CD14-positive monocyte (primary cell): ENCODE measurements around the gene CAMSAP2. TPM values are rescaled to one million over a fixed set of nuclear protein-coding genes. Genes with fewer than 3 reads are reported as not detected.

Source experiments
- DNase-seq, 3 donors: peaks; one replicate each; pipeline ENCODE4 v3.0.0-alpha.2; 2011 to 2022
- H2AFZ ChIP-seq: 2 replicates; pipeline ENCODE4 v1.6.0; 2012; ENCODE audit warnings: mild to moderate bottlenecking, low read depth, low read length, inconsistent platforms; ENCODE audit not compliant: insufficient read depth, poor library complexity, severe bottlenecking
- H3K27ac ChIP-seq, 2 donors: 1 replicate in 1 of 2; 2 replicates in 1 of 2; pipeline ENCODE4 v1.5.1; 2012 to 2013; ENCODE audit warnings: low read length in 2 of 2, control low read depth in 1 of 2, inconsistent platforms in 1 of 2, low read depth in 1 of 2, mild to moderate bottlenecking in 1 of 2
- H3K27me3 ChIP-seq, 2 donors: one replicate each; pipeline versions ENCODE4 v1.6.0 to v1.6.1; 2011 to 2013; ENCODE audit warnings: low read length in 2 of 2; ENCODE audit not compliant: control insufficient read depth in 2 of 2, insufficient read depth in 2 of 2
- H3K36me3 ChIP-seq, 2 donors: replicated peaks in 1 of 2; 1 replicate in 1 of 2; 2 replicates in 1 of 2; pipeline versions ENCODE4 v1.5.1 to v1.6.1; 2012 to 2013; ENCODE audit warnings: low read length in 2 of 2, control low read depth in 1 of 2, inconsistent platforms in 1 of 2, mild to moderate bottlenecking in 1 of 2; ENCODE audit not compliant: insufficient read depth in 2 of 2, control insufficient read depth in 1 of 2
- H3K4me1 ChIP-seq, 2 donors: 1 replicate in 1 of 2; 2 replicates in 1 of 2; pipeline versions ENCODE4 v1.5.1 to v1.6.1; 2012 to 2013; ENCODE audit warnings: low read length in 2 of 2, control low read depth in 1 of 2, inconsistent platforms in 1 of 2, mild to moderate bottlenecking in 1 of 2, moderate library complexity in 1 of 2; ENCODE audit not compliant: insufficient read depth in 2 of 2, control insufficient read depth in 1 of 2
- H3K4me2 ChIP-seq: replicated peaks from 2 replicates; pipeline ENCODE3; 2012; ENCODE audit warnings: low read length, moderate library complexity, mild to moderate bottlenecking; ENCODE audit not compliant: poor library complexity, severe bottlenecking; ENCODE audit errors: extremely low read depth
- H3K4me3 ChIP-seq, 3 experiments: fragments of 200-600 bp in 1 of 3; sonication (generic) in 1 of 3; replicated peaks in 1 of 3; 1 replicate in 2 of 3; 2 replicates in 1 of 3; pipeline ENCODE4 v1.5.1; 2011 to 2013; ENCODE audit warnings: low read length in 3 of 3, mild to moderate bottlenecking in 3 of 3, control low read depth in 2 of 3, low read depth in 2 of 3, inconsistent platforms in 1 of 3, moderate library complexity in 1 of 3
- H3K79me2 ChIP-seq: 2 replicates; pipeline ENCODE4 v1.6.0; 2012; ENCODE audit warnings: mild to moderate bottlenecking, control low read depth, inconsistent platforms, low read length, moderate library complexity; ENCODE audit not compliant: insufficient read depth
- H3K9ac ChIP-seq: 2 replicates; pipeline ENCODE4 v1.6.0; 2017; ENCODE audit warnings: low read length, mild to moderate bottlenecking; ENCODE audit not compliant: insufficient read depth, poor library complexity, severe bottlenecking
- H3K9me3 ChIP-seq, 2 donors: replicated peaks in 1 of 2; 1 replicate in 1 of 2; 2 replicates in 1 of 2; pipeline versions ENCODE4 v1.5.1 to v1.6.1; 2012 to 2013; ENCODE audit warnings: low read length in 2 of 2, control low read depth in 1 of 2; ENCODE audit not compliant: control insufficient read depth in 1 of 2, insufficient read depth in 1 of 2
- H4K20me1 ChIP-seq: 2 replicates; pipeline ENCODE4 v1.6.0; 2012; ENCODE audit warnings: mild to moderate bottlenecking, low read length, control low read depth, moderate library complexity; ENCODE audit not compliant: insufficient read depth
- H3K27ac Mint-ChIP-seq, 7 donors: one replicate each; pipeline ENCODE4 v1.8.0; 2020; ENCODE audit warnings: mild to moderate bottlenecking in 7 of 7, mixed read lengths in 7 of 7, moderate library complexity in 6 of 7, inconsistent platforms in 2 of 7
- H3K27me3 Mint-ChIP-seq, 3 donors: one replicate each; pipeline ENCODE4 v1.8.0; 2021 to 2022; ENCODE audit warnings: low read depth in 3 of 3, mild to moderate bottlenecking in 3 of 3, mixed read lengths in 3 of 3, moderate library complexity in 3 of 3, inconsistent platforms in 1 of 3
- H3K36me3 Mint-ChIP-seq, 2 donors: one replicate each; pipeline ENCODE4 v1.8.0; 2020; ENCODE audit warnings: mixed read lengths in 2 of 2, inconsistent platforms in 1 of 2, mild to moderate bottlenecking in 1 of 2
- H3K4me1 Mint-ChIP-seq: one replicate; pipeline ENCODE4 v1.8.0; 2020; ENCODE audit warnings: mild to moderate bottlenecking, mixed read lengths
- H3K4me3 Mint-ChIP-seq, 2 donors: one replicate each; pipeline ENCODE4 v1.8.0; 2020; ENCODE audit warnings: mild to moderate bottlenecking in 2 of 2, mixed read lengths in 2 of 2, moderate library complexity in 1 of 2
- H3K9me3 Mint-ChIP-seq, 7 donors: one replicate each; pipeline ENCODE4 v1.8.0; 2020 to 2022; ENCODE audit warnings: mixed read lengths in 7 of 7, mild to moderate bottlenecking in 6 of 7, moderate library complexity in 6 of 7, inconsistent platforms in 2 of 7
- CTCF ChIP-seq: fragments of 200-600 bp; IDR thresholded peaks from one replicate; pipeline ENCODE4 v1.8.0; 2022; ENCODE audit warnings: antibody characterized with exemption, mild to moderate bottlenecking
- WGBS: methylation state at CpG from one replicate; pipeline ENCODE4 v1.1.5; 2013; ENCODE audit warnings: missing lambda C conversion rate; ENCODE audit not compliant: insufficient coverage; 5-methylcytosine and 5-hydroxymethylcytosine counted together
- intact Hi-C, 2 donors: fragments of 100-400 bp; cut with micrococcal nuclease; formaldehyde crosslinking; loops; one replicate each; pipeline versions ENCODE4 v1.15.0 to v1.15.1; 2023
- polyA plus RNA-seq, 3 donors: library from polyadenylated mRNA; depleted of rRNA in 1 of 3; unstranded in 2 of 3; stranded (reverse) in 1 of 3; fragments of 300-500 nt in 2 of 3; fragments of >200 nt in 1 of 3; fragmentation: Illumina TruSeq in 2 of 3; gene quantifications; 1 replicate in 2 of 3; 2 replicates in 1 of 3; pipeline ENCODE4 v1.2.3, GENCODE V29; 2012 to 2021

The CAMSAP2 gene
- polyA plus RNA-seq, 3 donors = 0.89 to 1.3 (median 0.90) TPM

- Histone ChIP-seq H3K4me3 (no peak overlapping the region), H3K9me3 (no peaks in the 10 kb centered on the region), H3K4me1 (peaks cover 9 to 28% of the 10 kb centered on the region in 2 donors), H3K27me3 (no peaks in the 10 kb centered on the region), H3K9ac (no peak overlapping the region), H3K4me2 (no peak overlapping the region), H3K27ac (no peak overlapping the region), H4K20me1 (no peaks in the 10 kb centered on the region), H3K36me3 (no peaks in the 10 kb centered on the region), H2AFZ (no peak overlapping the region), H3K79me2 (no peaks in the 10 kb centered on the region)
- intact Hi-C loops = no loop called here
- Mint-ChIP-seq H3K36me3 (no peaks in the 10 kb centered on the region), H3K27ac (peak overlapping the region in 2 of 7 donors; percentile 12 to 54), H3K4me1 (peaks cover 29% of the 10 kb centered on the region), H3K9me3 (no peaks in the 10 kb centered on the region), H3K27me3 (peaks cover 0 to 2% (median 2%) of the 10 kb centered on the region in 3 donors), H3K4me3 (peak overlapping the region in 1 of 2 donors; percentile 4)
- DNase-seq = no peak
- no peak for TF ChIP-seq CTCF
- WGBS = 100% methylated on average over 3 of the region's 5 CpGs
Measured at GRCh38 chr1:200901350-200901749, 162.7 kb downstream of the CAMSAP2 start.

- H3K27ac ChIP-seq = no peak overlapping the region
- H3K4me1 Mint-ChIP-seq = peaks cover 30% of the 10 kb centered on the region
- H4K20me1 ChIP-seq = no peaks in the 10 kb centered on the region
- no peak overlapping the region for H3K9ac ChIP-seq
- no peak for DNase-seq
- H3K79me2 ChIP-seq = no peaks in the 10 kb centered on the region
- no peak overlapping the region for H3K4me3 Mint-ChIP-seq
- TF ChIP-seq CTCF = no peak
- peaks cover 0 to 2% (median 2%) of the 10 kb centered on the region in 3 donors for H3K27me3 Mint-ChIP-seq
- H2AFZ ChIP-seq = no peak overlapping the region
- H3K4me2 ChIP-seq = no peak overlapping the region
- H3K27me3 ChIP-seq = no peaks in the 10 kb centered on the region
- H3K4me3 ChIP-seq = no peak overlapping the region
- no peaks in the 10 kb centered on the region for H3K36me3 Mint-ChIP-seq
- H3K4me1 ChIP-seq = peaks cover 5 to 23% of the 10 kb centered on the region in 2 donors
- intact Hi-C loops = no loop called here
- H3K27ac Mint-ChIP-seq = no peak overlapping the region
- WGBS = 83% methylated on average over 7 of the region's 8 CpGs
- H3K9me3 Mint-ChIP-seq = no peaks in the 10 kb centered on the region
- no peaks in the 10 kb centered on the region for H3K36me3 ChIP-seq
- no peaks in the 10 kb centered on the region for H3K9me3 ChIP-seq
Measured at GRCh38 chr1:200901796-200902444, 163.2 kb downstream of the CAMSAP2 start.
